ENCODE measurements around the gene CDK11A.

The CDK11A gene

GRCh38 chr1:1658583-1659549, 65.3 kb downstream of the CDK11A start, which contains the start of gene CDK11B:
Gene CDK11B (minus strand): TSS chr1:1659004. CDS start chr1:1657485, 1,519 bp downstream.
- peak; percentile 98 for DNase-seq
